ENCODE results near the gene SLC9A6. TPM values are rescaled to one million over a fixed set of nuclear protein-coding genes. Genes with fewer than 3 reads are reported as not detected.
"Not testable (repeated sequence)": the region's sequence is repeated elsewhere in the genome, so short reads cannot be mapped to it uniquely, and the experiment has no call there.

The SLC9A6 gene
- total RNA-seq, 2 experiments from 2014 or later = 14.3 to 14.5 TPM

GRCh38 chrX:136067097-136067496 is 81.9 kb downstream of the SLC9A6 start:
- CTCF ChIA-PET = interaction anchor here (0.6 to 1.1 kb wide), 2 partner anchors 96 to 330 kb away, joined by 4 read pairs; no protein-coding TSS in a partner anchor
- H3K4me1 Mint-ChIP-seq (ENCODE audit: low read depth) = peaks cover 31% of the 10 kb centered on the region

DNA sequence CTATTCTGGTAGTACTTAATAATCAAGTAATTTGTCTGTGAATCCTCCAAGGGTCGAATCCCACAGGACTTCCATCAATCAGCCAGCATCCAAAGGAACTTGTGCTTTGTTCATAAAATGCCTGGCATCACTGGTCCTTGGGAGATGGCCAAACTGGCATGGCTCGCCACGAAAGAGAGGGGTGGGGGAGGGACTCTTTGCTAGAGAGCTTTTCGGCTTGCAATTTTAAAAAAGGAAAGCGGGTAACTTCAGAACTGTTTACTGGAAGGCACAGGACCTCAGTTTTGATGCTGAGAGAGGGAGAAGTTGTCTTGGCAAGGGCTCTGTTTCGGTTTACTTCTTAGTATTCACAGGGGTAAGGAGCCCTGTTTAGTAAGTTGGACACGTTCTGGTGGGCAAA is 82.7 kb downstream of the SLC9A6 start:
- Mint-ChIP-seq H3K27ac (no peak overlapping the region), H3K9me3 (no peaks in the 10 kb centered on the region), H3K4me1 (ENCODE audit: low read depth) (peaks cover 31% of the 10 kb centered on the region), H3K36me3 (no peaks in the 10 kb centered on the region), H3K4me3 (no peak overlapping the region), H3K27me3 (no peaks in the 10 kb centered on the region)
- intact Hi-C loops (cut with micrococcal nuclease) = loop anchor here (5.0 kb wide), 1 partner anchor 64 kb away; no protein-coding TSS in a partner anchor
- ChIA-PET CTCF (interaction anchor here (0.6 to 1.1 kb wide), 3 partner anchors 40 to 329 kb away, joined by 4 to 5 read pairs (median 4); no protein-coding TSS in a partner anchor), POLR2A (no interaction called here)
- DNase-seq = no peak

More at GRCh38 chrX:136067097-136067496, 81.9 kb downstream of the SLC9A6 start:
- POLR2A ChIA-PET = no interaction called here
- no peaks in the 10 kb centered on the region for H3K9me3 Mint-ChIP-seq
- no peak for DNase-seq
- H3K27ac Mint-ChIP-seq = no peak overlapping the region
- no peak overlapping the region for H3K4me3 Mint-ChIP-seq
- intact Hi-C loops (cut with micrococcal nuclease) = loop anchor here (5.0 kb wide), 1 partner anchor 65 kb away; no protein-coding TSS in a partner anchor
- no peaks in the 10 kb centered on the region for H3K27me3 Mint-ChIP-seq
- H3K36me3 Mint-ChIP-seq = no peaks in the 10 kb centered on the region

- no peak overlapping the region for H3K27ac Mint-ChIP-seq
- intact Hi-C loops (cut with micrococcal nuclease) = no loop called here
Measured at GRCh38 chrX:136076942-136077341, 91.7 kb downstream of the SLC9A6 start.

DNA sequence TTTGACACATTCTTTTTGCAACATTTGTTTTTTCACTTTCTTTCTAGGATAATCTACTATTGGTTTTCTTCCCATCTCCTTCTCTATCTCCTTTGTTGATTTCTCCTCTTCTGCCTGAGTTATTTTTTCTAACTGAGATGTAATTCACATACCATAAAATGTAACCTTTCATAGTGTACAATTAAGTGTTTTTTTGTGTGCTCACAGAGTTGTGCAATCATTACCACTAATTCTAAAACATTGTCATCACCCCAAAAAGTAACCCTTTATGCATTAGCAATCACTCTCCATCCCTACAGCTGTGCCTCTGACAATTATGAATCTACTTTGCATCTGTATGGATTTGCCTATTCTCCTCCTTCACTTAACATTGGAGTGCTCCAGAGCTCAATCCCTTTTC is 95.5 kb downstream of the SLC9A6 start:
- Mint-ChIP-seq H3K9me3 (no peaks in the 10 kb centered on the region), H3K4me3 (no peak overlapping the region), H3K27me3 (peaks cover 2% of the 10 kb centered on the region), H3K4me1 (ENCODE audit: low read depth) (no peaks in the 10 kb centered on the region), H3K27ac (no peak overlapping the region), H3K36me3 (no peaks in the 10 kb centered on the region)
- intact Hi-C loops (cut with micrococcal nuclease) = no loop called here
- ChIA-PET CTCF (no interaction called here), POLR2A (no interaction called here)
- DNase-seq = no peak

More at GRCh38 chrX:136076942-136077341, 91.7 kb downstream of the SLC9A6 start:
- no peaks in the 10 kb centered on the region for H3K36me3 Mint-ChIP-seq
- no peaks in the 10 kb centered on the region for H3K4me1 Mint-ChIP-seq (ENCODE audit: low read depth)
- ChIA-PET POLR2A (no interaction called here), CTCF (no interaction called here)
- H3K27me3 Mint-ChIP-seq = peaks cover 2% of the 10 kb centered on the region
- DNase-seq = no peak
- no peaks in the 10 kb centered on the region for H3K9me3 Mint-ChIP-seq
- H3K4me3 Mint-ChIP-seq = no peak overlapping the region

- Mint-ChIP-seq H3K36me3 (no peaks in the 10 kb centered on the region), H3K27me3 (no peaks in the 10 kb centered on the region), H3K9me3 (no peaks in the 10 kb centered on the region), H3K4me1 (ENCODE audit: low read depth) (no peaks in the 10 kb centered on the region), H3K4me3 (no peak overlapping the region), H3K27ac (no peak overlapping the region)
- CTCF ChIA-PET = no interaction called here
- intact Hi-C loops (cut with micrococcal nuclease) = no loop called here
- POLR2A ChIA-PET = no interaction called here
- no peak for DNase-seq
Measured at GRCh38 chrX:136086521-136086920, 101.3 kb downstream of the SLC9A6 start.

DNA sequence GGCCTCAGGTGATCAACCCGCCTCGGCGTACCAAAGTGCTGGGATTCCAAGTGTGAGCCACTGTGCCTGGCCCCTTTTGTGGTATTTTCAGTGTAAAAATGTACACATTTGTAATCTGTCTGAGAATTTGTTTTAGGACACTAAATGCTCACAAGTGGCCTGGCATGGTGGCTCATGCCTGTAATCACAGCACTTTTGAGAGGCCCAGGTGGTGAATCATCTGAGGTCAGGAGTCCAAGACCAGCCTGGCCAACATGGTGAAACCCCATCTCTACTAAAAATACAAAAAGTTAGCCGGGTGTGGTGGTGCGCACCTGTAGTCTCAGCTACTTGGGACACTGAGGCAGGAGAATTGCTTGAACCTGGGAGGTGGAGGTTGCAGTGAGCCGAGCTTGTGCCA is 106.7 kb downstream of the SLC9A6 start:
- H3K36me3 Mint-ChIP-seq; DNase-seq; POLR2A ChIA-PET; H3K4me3 Mint-ChIP-seq; CTCF ChIA-PET; H3K9me3 Mint-ChIP-seq; intact Hi-C loops (cut with micrococcal nuclease); H3K27me3 Mint-ChIP-seq; H3K27ac Mint-ChIP-seq; H3K4me1 Mint-ChIP-seq (ENCODE audit: low read depth): not testable (repeated sequence)

DNA sequence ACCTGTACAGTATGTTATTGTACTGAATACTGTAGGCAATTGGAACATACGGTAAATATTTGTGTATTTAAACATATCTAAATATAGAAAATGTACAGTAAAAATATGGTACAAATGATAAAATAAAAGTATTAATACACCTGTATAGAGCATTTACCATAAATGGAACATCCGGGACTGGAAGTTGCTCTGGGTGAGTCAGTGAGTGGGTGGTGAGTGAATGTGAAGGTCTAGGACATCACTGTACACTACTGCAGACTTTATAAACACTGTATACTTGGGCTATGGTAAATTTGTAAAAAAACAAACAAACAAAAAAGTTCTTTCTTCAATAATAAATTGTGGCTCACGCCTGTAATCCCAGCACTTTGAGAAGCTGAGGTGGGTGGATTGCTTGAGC is 109.7 kb downstream of the SLC9A6 start:
- no peaks in the 10 kb centered on the region for H3K27me3 Mint-ChIP-seq
- H3K4me1 Mint-ChIP-seq (ENCODE audit: low read depth) = no peaks in the 10 kb centered on the region
- POLR2A ChIA-PET = no interaction called here
- no peak overlapping the region for H3K27ac Mint-ChIP-seq
- intact Hi-C loops (cut with micrococcal nuclease) = no loop called here
- H3K4me3 Mint-ChIP-seq = no peak overlapping the region
- no peaks in the 10 kb centered on the region for H3K9me3 Mint-ChIP-seq
- H3K36me3 Mint-ChIP-seq = no peaks in the 10 kb centered on the region
- DNase-seq = no peak
- CTCF ChIA-PET = no interaction called here

Other genes starting within 250 kb of the SLC9A6 start
- not detected for gene CT45A3, start 217.2 kb upstream of the SLC9A6 start, total RNA-seq
- not detected for gene CT45A5, start 199.9 kb upstream of the SLC9A6 start, total RNA-seq
- not detected for gene CT45A6, start 182.6 kb upstream of the SLC9A6 start, total RNA-seq
- not detected for gene CT45A2, start 165.4 kb upstream of the SLC9A6 start, total RNA-seq
- not detected for gene CT45A7, start 148.2 kb upstream of the SLC9A6 start, total RNA-seq
- gene CT45A8, start 130.9 kb upstream of the SLC9A6 start, total RNA-seq = not detected
- not detected for gene CT45A9, start 113.6 kb upstream of the SLC9A6 start, total RNA-seq
- not detected for gene CT45A10, start 92.0 kb upstream of the SLC9A6 start, total RNA-seq
- not detected for gene SAGE1, start 91.7 kb upstream of the SLC9A6 start, total RNA-seq
- 10 to 100 TPM; 20.6 to 21.4 TPM for gene MMGT1, start 11.4 kb upstream of the SLC9A6 start, total RNA-seq
- gene FHL1, start 162.1 kb downstream of the SLC9A6 start, total RNA-seq = 10 to 100 TPM; 33.9 to 37.5 TPM

Data from activated CD4-positive, alpha-beta memory T cell treated with anti-CD3 and anti-CD28 coated beads for 36 hours (primary cell).